ACHN (cell line): ENCODE results near the gene CKLF.
"Not testable (repeated sequence)": the region's sequence is repeated elsewhere in the genome, so short reads cannot be mapped to it uniquely, and the experiment has no call there.

Source experiments
- DNase-seq: peaks from one replicate; pipeline ENCODE4 v3.0.0-alpha.2; 2015
- in situ Hi-C: cut with HindIII; loops from 2 replicates; pipeline ENCODE4 v1.10.0; 2017; ENCODE audit warnings: low sequenced_read_pairs, low pct_ligation_motif_present, low pct_unique_long_range_greater_than_20kb

Gene CKLF

GRCh38 chr16:66552286-66553177 is at the start of gene CKLF:
Gene CKLF, plus strand, starts transcription at chr16:66552576. Its CDS starts 140 bp downstream, at chr16:66552716.
- DNase-seq, result peak; percentile 93
- in situ Hi-C loops, result no loop called here

- in situ Hi-C loops, result no loop called here
- no peak for DNase-seq
These were observed 49.3 kb upstream of the CKLF start for GRCh38 chr16:66503030-66503429.

- DNase-seq, result no peak
- in situ Hi-C loops, result no loop called here
These were observed 48.8 kb upstream of the CKLF start for GRCh38 chr16:66503612-66504011.

GRCh38 chr16:66507731-66508239 is 44.6 kb upstream of the CKLF start:
- DNase-seq, result no peak
- in situ Hi-C loops, result no loop called here

GRCh38 chr16:66508248-66508913 is 44.0 kb upstream of the CKLF start:
- DNase-seq, result peak; percentile 99
- in situ Hi-C loops, result no loop called here

- in situ Hi-C loops, result no loop called here
These were observed 43.4 kb upstream of the CKLF start for GRCh38 chr16:66508914-66509496.

GRCh38 chr16:66509576-66509975 is 42.8 kb upstream of the CKLF start:
- no peak for DNase-seq
- in situ Hi-C loops, result no loop called here

More at GRCh38 chr16:66508914-66509496, 43.4 kb upstream of the CKLF start:
- DNase-seq, result no peak

GRCh38 chr16:66510298-66510697 is 42.1 kb upstream of the CKLF start:
- in situ Hi-C loops, result no loop called here
- no peak for DNase-seq

GRCh38 chr16:66510711-66511601 is 41.4 kb upstream of the CKLF start:
- in situ Hi-C loops, result no loop called here
- peak; percentile 66 for DNase-seq

GRCh38 chr16:66511602-66512271 is 40.6 kb upstream of the CKLF start:
- DNase-seq, result peak; percentile 98
- in situ Hi-C loops, result no loop called here

- in situ Hi-C loops, result no loop called here
- peak; percentile 44 for DNase-seq
These were observed 39.9 kb upstream of the CKLF start for GRCh38 chr16:66512272-66513110.

GRCh38 chr16:66513111-66513723 is 39.2 kb upstream of the CKLF start:
- in situ Hi-C loops, result no loop called here

GRCh38 chr16:66514391-66514790 is 38.0 kb upstream of the CKLF start:
- in situ Hi-C loops, DNase-seq: not testable (repeated sequence)

More at GRCh38 chr16:66513111-66513723, 39.2 kb upstream of the CKLF start:
- peak; percentile 36 for DNase-seq

- in situ Hi-C loops, DNase-seq: not testable (repeated sequence)
These were observed 37.3 kb upstream of the CKLF start for GRCh38 chr16:66514980-66515595.

- in situ Hi-C loops, result no loop called here
- DNase-seq, result peak; percentile 74
These were observed 36.5 kb upstream of the CKLF start for GRCh38 chr16:66515596-66516508.
